ENCODE results near the gene CHN2.

GRCh38 chr7:29247963-29248236 lies 53.3 kb downstream of the CHN2 start:
- TF ChIP-seq POLR2A (IDR thresholded peaks at IDR 0.05; ENCODE audit: extremely low read depth, insufficient read length) (no peak), MYC (IDR thresholded peaks at IDR 0.05; ENCODE audit: low read depth, low read length) (no peak), CTCF (IDR thresholded peaks at IDR 0.05; ENCODE audit: low read depth, low read length) (no peak)
